OCI-LY3 (cell line): ENCODE data around the gene MPND.

Experiments used
- H2AFZ ChIP-seq: fragments of 200-600, 300-600 bp; shearing (Covaris generic); 2 replicates; pipeline ENCODE4 v1.6.0; 2014; ENCODE audit warnings: antibody characterized with exemption, low read depth, low read length
- H3K27ac ChIP-seq: fragments of 200-600, 300-600 bp; sonication (generic); 2 replicates; pipeline ENCODE4 v1.5.1; 2014; ENCODE audit warnings: mild to moderate bottlenecking, low read length, moderate library complexity, mixed read lengths
- H3K27me3 ChIP-seq: fragments of 200-600, 300-600 bp; sonication (generic); 2 replicates; pipeline ENCODE4 v1.6.1; 2014; ENCODE audit warnings: low read depth, low read length, mixed read lengths
- H3K36me3 ChIP-seq: fragments of 200-600, 300-600 bp; sonication (generic); replicated peaks from 2 replicates; pipeline ENCODE3; 2014; ENCODE audit warnings: low read depth, low read length, mixed read lengths
- H3K4me1 ChIP-seq: fragments of 300-600, 200-600 bp; sonication (generic); 2 replicates; pipeline ENCODE4 v1.6.1; 2014; ENCODE audit warnings: low read length, mixed read lengths
- H3K4me2 ChIP-seq: fragments of 200-600, 300-600 bp; sonication (generic); 2 replicates; pipeline ENCODE4 v1.6.1; 2014; ENCODE audit warnings: low read length, mixed read lengths
- H3K4me3 ChIP-seq: fragments of 300-600, 200-600 bp; sonication (generic); 2 replicates; pipeline ENCODE4 v1.5.1; 2014; ENCODE audit warnings: antibody characterized with exemption, mild to moderate bottlenecking, low read length, moderate library complexity
- H3K79me2 ChIP-seq: fragments of 300-600, 200-600 bp; shearing (Covaris generic); 2 replicates; pipeline ENCODE4 v1.6.1; 2014; ENCODE audit warnings: mild to moderate bottlenecking, low read length, mixed read lengths
- H3K9ac ChIP-seq: fragments of 300-600, 200-600 bp; shearing (Covaris generic); 2 replicates; pipeline ENCODE4 v1.6.0; 2014; ENCODE audit warnings: mild to moderate bottlenecking, low read length, moderate library complexity
- H3K9me3 ChIP-seq: fragments of 200-600, 300-600 bp; shearing (Covaris generic); 2 replicates; pipeline ENCODE4 v1.6.1; 2014; ENCODE audit warnings: low read length, mixed read lengths; ENCODE audit not compliant: insufficient read depth
- H4K20me1 ChIP-seq: fragments of 200-600, 300-600 bp; sonication (generic); 2 replicates; pipeline ENCODE4 v1.6.1; 2016; ENCODE audit warnings: low read length, mixed read lengths; ENCODE audit not compliant: insufficient read depth
- CTCF ChIP-seq: fragments of 200-600, 300-600 bp; sonication (generic); IDR thresholded peaks from 2 replicates; pipeline ENCODE4 v1.5.1; 2014; ENCODE audit warnings: antibody characterized with exemption, low read length, low read depth
- EZH2phosphoT487 ChIP-seq: fragments of 200-600 bp; shearing (Covaris generic); IDR thresholded peaks from 2 replicates; pipeline ENCODE4 v1.6.1; 2018; ENCODE audit warnings: antibody characterized with exemption, mixed run types, low read depth

Gene MPND

GRCh38 chr19:4323692-4324091 lies 19.7 kb upstream of the MPND start:
- TF ChIP-seq CTCF = no peak
- TF ChIP-seq EZH2phosphoT487 = no peak
- H3K27me3 ChIP-seq = no peaks in the 10 kb centered on the region
- H3K4me1 ChIP-seq = no peaks in the 10 kb centered on the region
- H3K79me2 ChIP-seq = no peaks in the 10 kb centered on the region
- H4K20me1 ChIP-seq = no peaks in the 10 kb centered on the region
- H3K4me3 ChIP-seq = no peak overlapping the region
- H2AFZ ChIP-seq = no peak overlapping the region
- H3K9me3 ChIP-seq = no peaks in the 10 kb centered on the region
- no peak overlapping the region for H3K9ac ChIP-seq
- peaks cover 7% of the 10 kb centered on the region for H3K36me3 ChIP-seq
- no peak overlapping the region for H3K27ac ChIP-seq
- no peak overlapping the region for H3K4me2 ChIP-seq

GRCh38 chr19:4324228-4324627 lies 19.1 kb upstream of the MPND start:
- Histone ChIP-seq H3K9ac (no peak overlapping the region), H3K4me1 (no peaks in the 10 kb centered on the region), H2AFZ (no peak overlapping the region), H3K79me2 (no peaks in the 10 kb centered on the region), H3K27me3 (no peaks in the 10 kb centered on the region), H4K20me1 (no peaks in the 10 kb centered on the region), H3K9me3 (no peaks in the 10 kb centered on the region), H3K27ac (no peak overlapping the region), H3K4me2 (no peak overlapping the region), H3K4me3 (no peak overlapping the region), H3K36me3 (peaks cover 2% of the 10 kb centered on the region)
- TF ChIP-seq EZH2phosphoT487 (no peak), CTCF (no peak)

- H3K27me3 ChIP-seq = no peaks in the 10 kb centered on the region
- H3K79me2 ChIP-seq = no peaks in the 10 kb centered on the region
- H3K9me3 ChIP-seq = no peaks in the 10 kb centered on the region
- TF ChIP-seq EZH2phosphoT487 (no peak), CTCF (no peak)
- H3K4me3 ChIP-seq = no peak overlapping the region
- H2AFZ ChIP-seq = no peak overlapping the region
- peaks cover 2% of the 10 kb centered on the region for H3K36me3 ChIP-seq
- H3K4me1 ChIP-seq = no peaks in the 10 kb centered on the region
- no peak overlapping the region for H3K4me2 ChIP-seq
- H3K9ac ChIP-seq = no peak overlapping the region
- H3K27ac ChIP-seq = no peak overlapping the region
- H4K20me1 ChIP-seq = no peaks in the 10 kb centered on the region
Observed at GRCh38 chr19:4326215-4326836, 17.0 kb upstream of the MPND start.

- Histone ChIP-seq H3K9me3 (no peaks in the 10 kb centered on the region), H3K9ac (no peak overlapping the region), H3K79me2 (no peaks in the 10 kb centered on the region), H2AFZ (no peak overlapping the region), H3K27ac (no peak overlapping the region), H3K4me1 (no peaks in the 10 kb centered on the region), H4K20me1 (no peaks in the 10 kb centered on the region), H3K27me3 (no peaks in the 10 kb centered on the region), H3K4me3 (no peak overlapping the region), H3K4me2 (no peak overlapping the region), H3K36me3 (no peaks in the 10 kb centered on the region)
- TF ChIP-seq EZH2phosphoT487 (no peak), CTCF (no peak)
Observed at GRCh38 chr19:4326837-4327251, 16.5 kb upstream of the MPND start.
